Cerebellar cortex (tissue), 1 donor: ENCODE measurements around the gene CDKN2AIP.
"Not testable (repeated sequence)": the region's sequence is repeated elsewhere in the genome, so short reads cannot be mapped to it uniquely, and the experiment has no call there.

ENCODE experiments used
- DNase-seq: peaks from one replicate; pipeline ENCODE4 v3.0.0-alpha.2; 2015; ENCODE audit warnings: low spot score

The CDKN2AIP gene

DNA sequence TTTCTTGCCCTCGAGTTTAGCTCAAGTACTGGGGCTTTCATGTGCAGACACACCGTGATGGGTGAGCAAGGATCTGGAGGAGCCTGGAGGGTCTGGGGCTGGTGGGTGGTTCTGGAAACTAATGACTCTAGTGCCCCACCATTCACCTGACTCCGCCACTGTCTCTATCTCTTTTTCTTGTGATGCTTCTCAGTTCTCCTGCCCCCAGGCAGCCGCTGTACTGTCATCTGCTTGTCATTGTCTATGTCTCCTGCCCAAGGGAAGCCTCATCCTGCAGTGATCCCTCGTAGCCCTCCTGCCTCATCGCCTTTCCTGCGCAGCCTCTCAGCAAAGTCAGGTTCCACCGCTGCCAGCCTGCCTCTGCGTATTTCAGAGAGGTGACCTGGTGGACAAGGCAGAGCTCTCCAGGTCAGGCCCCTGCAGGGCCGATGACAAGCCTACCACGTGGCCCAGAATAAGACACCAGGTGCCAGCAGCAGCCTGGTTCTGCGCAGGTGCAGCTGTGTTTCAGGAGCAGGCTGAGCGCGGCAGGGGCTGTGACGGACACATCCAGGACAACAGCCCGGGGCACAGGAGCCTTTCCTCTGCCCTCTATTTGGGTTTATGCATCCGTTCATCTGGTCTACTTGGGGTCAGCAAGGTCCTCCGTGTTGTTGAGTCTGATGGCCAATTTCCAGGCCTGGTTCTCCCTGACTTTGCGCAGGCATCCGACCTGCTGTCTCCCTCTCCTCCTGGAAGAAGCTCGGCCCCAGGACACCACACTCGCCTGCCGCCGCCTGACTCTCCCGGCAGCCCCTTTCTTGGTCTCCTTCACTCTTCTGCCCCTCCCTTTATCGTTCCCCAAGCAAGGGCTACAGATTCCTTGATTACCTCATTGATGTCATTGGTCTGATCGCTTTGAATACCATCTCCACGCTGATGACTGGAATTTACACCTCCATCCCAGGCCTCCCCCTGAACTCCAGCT lies 30.9 kb upstream of the CDKN2AIP start:
- DNase-seq: no peak

DNA sequence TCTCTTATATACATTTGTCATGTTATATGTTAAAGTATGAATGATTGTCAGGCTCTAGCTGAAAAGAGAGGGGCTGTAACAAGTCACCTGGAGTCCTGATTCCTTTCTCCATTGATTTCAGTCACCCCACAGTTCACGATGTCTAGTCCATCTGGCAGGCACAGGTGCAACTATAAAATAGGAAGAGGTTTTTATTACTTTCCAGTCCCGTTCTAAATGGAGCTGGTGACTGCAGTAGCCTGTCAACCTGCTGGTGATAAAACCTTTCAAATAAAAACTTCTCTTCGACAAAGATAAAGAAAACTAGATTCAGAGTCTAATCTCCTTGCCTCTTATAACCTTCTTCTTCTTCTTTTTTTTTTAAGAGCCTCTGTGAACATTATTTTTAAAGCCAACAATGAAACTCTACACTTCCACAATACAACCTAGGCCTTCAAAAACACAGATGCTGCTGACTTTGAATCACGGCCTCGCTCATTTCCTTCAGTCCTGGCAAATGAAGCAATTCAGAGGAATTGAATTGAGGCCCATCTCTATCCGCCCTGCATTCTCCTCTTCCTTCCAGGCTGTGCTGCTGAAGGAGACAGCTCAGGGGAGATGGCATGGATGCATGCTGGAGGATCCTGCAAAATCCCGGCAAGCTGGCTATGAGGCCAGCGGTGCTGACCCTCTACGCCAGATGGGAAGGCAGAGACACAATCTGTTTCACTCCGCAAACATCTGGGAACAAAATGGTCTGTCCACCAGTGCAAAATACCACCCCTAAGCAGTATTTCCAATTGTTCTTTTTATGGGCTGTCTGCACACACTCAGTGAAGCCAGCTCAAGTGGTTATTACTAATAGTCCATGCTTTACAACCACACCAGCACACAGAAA lies 27.3 kb upstream of the CDKN2AIP start:
- DNase-seq: no peak

DNA sequence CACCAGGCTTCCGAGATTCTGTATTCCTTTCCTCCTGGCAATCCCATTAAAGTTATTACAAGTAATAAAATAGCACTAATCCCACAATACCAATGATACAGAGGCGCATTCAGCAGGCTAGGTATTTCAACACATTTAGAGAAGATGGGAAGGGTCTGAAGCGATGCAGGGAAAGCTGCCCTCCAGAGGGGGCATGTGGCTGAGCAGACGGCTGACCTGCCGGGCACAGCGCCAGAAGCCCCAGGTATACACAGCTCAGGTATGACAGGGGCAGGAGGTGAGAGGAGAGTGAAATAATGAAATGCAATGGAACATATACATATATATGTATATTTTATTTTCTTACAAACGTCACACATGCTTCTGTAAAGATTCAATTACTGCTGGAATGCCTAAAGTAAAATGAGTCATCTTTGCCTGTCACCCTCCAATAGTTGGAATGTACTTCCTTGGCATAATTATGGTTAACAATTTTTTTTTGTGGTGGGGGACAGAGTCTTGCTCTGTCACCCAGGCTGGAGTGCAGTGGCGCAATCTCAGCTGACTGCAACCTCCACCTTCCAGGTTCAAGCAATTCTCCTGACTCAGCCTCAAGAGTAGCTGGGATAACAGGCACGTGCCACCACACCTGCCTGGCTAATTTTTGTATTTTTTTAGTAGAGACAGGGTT lies 21.3 kb upstream of the CDKN2AIP start:
- DNase-seq: no peak

DNA sequence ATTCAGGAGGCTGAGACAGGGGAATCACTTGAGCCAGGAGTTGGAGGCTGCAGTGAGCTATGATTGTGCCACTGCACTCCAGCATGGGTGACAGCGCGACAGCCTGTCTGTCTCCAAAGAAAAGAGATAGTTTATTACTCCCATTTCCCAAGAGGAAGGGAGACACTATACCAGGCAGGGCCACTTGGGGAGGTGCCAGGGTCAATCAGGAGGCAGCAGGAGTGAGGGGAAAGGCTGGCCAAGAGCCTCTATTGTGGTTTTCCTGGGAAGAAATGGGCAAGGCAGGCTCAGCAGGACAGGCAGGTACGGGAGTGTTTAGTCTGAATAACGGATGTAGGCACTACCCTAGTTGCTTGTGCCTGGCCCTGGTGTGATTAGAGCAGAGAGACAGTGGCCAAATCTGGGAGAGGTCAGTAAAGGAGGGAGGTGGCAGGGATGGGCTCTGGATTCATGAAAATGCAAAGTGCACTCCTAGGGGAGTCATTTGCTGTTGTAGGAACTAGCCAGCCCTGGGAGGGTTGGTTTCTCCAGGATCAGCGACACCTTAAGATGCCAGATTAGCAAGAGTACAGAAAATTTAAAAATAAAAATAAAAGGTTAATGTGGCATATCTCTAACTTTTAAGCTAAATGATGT lies 20.2 kb upstream of the CDKN2AIP start:
- DNase-seq: no peak

DNA sequence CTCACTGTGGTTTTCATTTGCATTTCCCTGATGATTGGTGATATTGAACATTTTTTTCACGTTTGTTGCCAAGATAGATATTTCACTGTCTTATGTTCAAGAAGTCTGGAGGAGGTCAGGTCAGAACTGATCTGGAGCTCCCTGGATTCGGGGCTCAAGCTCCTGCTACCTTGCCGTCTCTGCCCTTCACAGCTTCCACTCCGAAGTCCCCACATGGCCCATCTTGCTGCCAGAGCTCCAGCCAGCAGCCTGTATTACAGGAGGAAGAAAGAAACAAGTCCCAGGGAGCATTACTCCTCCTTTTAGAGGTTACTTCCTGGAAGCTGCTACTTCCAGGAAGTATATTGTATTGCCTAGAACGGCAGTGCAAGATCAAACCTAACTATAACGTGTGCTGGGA lies 17.9 kb upstream of the CDKN2AIP start:
- DNase-seq: no peak

DNA sequence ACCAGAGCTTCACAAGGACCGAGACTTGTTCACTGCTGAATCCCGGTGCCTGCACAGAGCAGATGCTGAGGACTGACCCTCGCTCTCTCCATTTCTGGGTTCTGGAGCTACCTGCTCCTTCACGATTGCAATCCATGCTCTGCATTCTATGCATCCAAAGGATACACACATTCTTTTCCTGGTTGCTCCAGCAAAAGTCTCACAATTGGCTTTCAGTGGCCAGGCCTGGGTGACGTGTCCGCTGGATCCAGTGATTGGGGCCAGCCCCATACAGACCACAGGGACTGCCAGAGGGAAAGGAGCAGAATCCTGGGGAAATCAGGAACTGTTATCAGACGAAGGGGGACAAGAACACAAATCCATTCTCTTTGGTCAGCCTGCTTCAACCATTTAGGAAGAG lies 14.9 kb upstream of the CDKN2AIP start:
- DNase-seq: no peak

DNA sequence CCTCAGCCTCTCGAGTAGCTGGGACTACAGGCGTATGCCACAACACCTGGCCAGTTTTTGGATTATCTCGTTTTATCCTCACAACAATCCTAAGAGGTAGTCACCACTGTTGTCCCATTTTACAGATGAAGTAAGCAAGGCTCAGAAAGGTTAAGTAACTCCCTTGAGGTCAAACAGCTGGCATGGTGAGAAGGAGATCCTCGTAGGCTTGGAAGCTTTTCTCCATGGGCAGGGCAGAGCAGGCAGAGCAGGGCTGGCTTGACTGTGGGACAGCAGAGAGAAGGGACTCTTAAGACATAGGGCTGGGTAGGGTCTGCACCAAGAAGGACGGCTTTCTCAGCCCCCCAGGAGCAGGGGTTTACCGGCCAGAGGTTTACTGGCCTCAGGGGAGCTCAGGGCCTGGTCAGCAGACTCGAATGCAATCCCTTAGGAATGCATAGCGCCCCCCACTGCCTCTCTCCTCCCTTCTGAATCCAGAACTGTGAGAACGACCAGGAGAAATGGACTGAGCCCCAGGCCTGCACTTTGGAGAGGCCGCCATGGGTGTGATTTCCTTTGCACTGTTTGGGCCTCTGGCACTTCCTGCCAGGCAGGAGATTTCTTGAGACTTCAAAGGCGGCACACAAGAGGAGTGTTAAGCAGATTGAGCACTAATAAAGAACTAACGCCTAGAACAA lies 14.0 kb upstream of the CDKN2AIP start:
- DNase-seq: no peak

DNA sequence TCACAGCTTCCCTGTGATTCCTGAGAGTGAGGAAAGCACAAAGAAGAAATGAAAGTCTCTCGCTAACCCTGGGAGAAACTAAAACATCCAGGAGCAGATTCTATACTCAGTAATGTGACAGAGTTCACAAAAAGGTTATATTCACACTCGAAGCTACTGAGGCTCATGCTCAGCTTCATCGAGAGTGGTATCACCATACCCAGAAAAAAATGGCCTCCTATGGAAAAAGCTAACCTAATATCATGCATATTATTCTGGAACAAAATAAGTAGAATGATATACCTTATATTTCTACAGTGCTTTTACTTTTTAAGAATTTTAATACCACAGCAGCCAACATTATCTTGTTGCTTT lies 13.5 kb upstream of the CDKN2AIP start:
- DNase-seq: no peak

DNA sequence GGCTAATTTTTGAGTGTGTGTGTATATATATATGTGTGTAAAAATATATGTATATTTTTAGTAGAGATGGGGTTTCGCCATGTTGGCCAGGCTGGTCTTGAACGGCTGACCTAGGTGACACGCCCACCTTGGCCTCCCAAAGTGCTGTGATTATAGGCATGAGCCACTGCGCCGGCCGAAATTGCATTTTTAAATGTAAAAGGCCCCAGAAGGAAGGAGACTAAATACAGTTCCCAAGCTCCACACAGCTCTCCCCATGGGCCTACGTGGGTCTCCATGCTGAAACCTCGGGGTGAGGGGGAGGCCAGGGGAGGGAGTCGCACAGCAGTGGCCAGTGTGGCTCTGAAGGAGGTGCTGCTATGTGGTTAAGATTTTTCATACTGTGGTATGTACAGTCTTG lies 12.8 kb upstream of the CDKN2AIP start:
- DNase-seq: no peak

DNA sequence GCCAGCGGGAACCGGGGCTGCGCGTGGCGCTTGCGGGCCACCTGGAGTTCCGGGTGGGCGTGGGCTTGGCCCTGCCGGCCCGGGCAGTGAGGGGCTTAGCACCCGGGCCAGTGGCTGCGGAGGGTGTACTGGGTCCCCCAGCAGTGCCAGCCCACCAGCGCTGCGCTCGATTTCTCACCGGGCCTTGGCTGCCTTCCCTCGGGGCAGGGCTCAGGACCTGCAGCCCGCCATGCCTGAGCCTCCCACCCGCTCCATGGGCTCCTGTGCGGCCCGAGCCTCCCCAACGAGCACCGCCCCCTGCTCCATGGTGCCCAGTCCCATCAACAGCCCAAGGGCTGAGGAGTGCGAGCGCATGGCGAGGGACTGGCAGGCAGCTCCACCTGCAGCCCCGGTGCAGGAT lies 11.3 kb upstream of the CDKN2AIP start:
- DNase-seq: not testable (repeated sequence)

DNA sequence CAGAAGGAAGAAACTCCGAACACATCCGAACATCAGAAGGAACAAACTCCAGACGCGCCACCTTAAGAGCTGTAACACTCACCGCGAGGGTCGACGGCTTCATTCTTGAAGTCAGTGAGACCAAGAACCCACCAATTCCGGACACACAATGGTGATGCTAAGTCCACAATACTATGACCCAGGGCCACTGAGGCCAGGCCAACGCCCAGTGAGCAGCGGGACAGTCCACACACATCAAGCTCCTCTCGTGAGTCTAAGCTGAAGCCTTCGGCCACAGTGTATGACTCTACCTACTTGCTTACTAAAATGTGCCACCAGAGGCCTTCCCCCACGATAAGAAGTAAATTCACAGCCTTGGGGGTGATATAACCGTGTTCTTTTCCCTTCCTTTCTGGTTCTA lies 10.2 kb upstream of the CDKN2AIP start:
- no peak for DNase-seq

DNA sequence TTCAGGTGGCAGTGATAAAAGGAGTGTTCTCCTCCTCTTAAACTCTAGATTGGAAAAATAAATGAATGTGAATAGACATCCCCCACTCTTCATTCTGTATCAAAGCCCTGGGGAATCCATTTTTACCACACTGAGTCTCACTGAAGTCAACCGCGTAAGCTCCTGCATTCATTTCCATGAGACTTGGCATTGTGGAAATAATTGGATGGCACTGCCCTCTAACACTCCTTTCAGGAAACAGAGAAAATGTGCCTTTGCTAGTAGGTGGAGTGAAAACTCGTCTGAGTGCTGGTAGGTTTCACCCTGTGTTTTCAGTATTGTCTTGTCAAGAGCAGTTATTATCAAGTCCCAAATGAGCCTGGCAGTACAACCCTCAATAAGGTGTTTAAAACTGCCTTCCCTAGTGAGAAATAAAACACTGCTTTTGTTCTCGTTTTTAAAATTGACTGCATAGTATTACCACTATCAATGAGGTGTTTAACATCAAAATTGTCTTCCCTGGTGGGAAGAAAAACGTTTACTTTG lies 9.7 kb upstream of the CDKN2AIP start:
- DNase-seq: no peak

DNA sequence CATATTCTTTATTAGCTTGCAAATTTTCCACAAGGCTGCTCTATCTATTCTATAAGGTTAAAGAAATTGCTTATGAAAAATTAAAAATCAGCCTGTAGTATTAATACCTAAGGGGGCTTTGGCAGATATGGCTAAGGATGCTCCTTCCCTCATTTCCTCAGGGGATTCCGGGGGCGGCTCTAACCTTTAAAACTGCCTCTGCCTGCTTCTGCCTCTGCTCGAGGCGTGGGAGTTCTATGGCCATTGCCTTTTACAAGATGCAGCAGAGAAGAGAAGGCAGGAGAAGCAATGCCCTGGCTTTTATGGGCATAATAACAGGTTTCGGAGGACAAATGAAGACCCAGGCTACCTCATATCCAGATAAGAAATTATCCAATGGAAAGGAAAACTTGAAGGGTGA lies 8.6 kb upstream of the CDKN2AIP start:
- DNase-seq: no peak

DNA sequence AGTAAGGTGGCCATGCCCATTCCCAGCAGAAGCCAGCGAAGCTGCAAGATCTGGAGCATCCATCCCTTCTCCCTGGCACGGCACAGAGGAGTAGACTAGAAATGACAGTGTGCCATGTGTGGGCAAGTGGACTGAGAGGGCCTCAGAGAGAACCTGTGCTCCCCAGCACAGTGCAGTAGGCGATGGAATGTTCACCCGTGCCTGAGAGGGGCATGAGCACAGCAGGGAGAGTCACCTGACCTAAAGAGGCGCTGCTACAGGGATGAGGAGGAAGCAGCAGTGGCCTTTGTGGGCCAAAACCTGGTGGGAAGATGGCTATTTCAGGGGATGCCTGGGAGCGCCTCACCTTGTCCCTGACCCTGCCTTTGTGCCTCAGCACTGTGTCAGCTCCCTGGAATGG lies 8.0 kb upstream of the CDKN2AIP start:
- DNase-seq: no peak

DNA sequence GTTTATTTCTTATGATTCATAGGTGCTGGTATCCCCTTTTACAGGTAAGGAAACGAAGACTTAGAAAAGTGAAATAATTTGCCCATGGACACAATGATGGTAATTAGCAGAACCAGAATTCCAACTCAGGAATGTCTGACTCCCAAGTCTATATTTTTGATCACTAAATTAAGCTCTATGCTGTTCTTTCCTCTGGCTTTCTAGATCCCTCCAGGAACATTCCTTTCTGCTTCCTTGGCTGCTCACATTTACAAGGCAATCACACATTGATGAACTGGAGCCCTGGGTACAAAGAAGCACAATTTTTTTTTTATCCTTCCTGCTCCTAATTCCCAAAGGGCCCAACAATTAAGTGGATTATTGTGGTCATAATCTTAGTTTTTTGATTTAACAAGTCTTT lies 7.0 kb upstream of the CDKN2AIP start:
- no peak for DNase-seq

DNA sequence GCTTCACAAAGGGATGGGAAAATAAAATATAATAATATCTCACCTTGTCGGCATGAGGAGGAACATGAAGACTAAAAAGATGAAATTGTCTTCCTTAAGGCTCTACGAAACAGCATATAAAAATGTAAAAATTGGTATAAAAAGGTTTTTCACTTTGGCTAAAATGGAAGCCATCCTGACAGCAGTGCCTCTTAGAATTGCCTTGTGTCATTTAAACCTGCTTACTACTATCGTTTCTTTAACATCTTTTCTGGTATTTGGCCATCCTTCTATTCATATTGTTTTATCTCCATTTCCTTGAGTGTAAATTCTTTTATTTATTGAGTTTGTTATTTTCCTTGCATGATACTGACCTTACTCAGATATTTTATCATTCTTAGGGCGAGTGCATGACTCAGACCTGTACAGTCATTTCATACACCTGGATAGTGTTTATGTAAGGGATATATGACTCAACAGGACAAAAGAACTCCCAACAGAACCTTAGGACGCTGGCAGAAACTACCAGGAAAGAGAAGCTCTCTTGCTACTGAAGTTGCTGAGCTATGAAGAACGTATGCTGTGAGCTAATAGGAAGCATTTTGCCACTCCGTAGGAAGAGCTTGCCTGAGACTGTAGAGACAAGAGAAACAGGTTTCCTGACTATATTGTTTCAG lies 5.8 kb upstream of the CDKN2AIP start:
- no peak for DNase-seq

DNA sequence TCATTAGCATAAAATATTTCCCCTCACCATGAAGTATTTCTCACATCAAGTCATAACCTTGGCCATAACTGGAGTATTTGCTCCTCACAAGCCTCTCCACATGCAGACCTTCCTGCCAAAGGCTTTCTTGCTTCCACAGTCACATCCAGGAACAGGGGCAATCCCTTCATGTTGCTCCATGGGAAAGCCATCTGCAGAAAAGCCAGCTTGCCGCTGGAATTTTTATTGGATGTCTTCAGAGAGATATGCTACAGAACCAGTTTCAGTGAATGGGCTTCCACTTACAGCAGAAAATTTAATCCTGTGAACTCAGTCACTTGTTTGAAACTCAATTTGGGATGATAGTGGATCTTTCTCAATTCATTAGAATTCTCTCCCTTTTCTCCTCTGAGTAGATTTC lies 3.2 kb upstream of the CDKN2AIP start:
- no peak for DNase-seq

DNA sequence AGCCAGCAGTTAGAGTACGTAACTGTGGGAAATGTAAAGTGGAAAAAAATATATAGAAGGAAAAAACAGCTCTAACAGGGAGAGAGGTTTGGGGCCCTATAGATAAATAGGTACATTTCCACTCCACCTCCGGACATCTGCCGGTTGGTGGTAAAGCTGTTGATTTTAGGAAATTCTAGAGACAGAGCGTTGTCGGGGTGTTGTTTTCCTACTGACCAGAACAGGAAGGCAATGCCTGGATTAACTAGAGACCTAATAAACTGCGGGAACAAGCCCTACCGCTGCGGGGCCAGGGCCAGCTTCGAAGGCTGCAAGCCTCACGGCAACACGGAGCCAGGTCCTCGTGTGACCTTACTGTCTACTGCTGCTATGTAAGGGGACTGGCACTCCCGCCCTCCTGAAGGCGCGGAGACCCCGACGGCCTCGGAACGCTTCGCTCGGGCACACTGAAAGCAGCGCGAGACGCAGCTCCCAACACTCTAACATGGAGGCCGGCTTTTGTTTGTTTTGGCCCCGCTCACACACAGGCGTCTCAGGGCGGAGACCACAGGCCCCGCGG lies 702 bp upstream of the CDKN2AIP start:
- peak; percentile 64 for DNase-seq

DNA sequence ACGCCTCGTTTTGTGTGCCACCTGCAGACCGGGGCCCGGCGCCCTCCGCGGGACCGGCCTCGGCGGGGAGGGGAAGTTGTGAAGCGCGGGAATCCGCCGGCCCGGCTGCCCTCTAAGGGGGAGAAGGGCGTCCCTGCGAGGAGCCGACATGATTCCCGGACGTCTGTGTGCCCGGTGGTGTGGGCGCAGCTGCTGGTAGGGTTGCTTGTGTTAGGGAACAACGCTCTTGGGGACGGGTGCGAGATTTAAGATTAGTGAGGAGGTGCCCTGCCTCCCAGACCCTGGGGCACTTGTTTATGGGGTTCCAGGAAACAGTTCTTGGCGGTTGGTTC lies 627 bp downstream of the CDKN2AIP start:
- no peak for DNase-seq

DNA sequence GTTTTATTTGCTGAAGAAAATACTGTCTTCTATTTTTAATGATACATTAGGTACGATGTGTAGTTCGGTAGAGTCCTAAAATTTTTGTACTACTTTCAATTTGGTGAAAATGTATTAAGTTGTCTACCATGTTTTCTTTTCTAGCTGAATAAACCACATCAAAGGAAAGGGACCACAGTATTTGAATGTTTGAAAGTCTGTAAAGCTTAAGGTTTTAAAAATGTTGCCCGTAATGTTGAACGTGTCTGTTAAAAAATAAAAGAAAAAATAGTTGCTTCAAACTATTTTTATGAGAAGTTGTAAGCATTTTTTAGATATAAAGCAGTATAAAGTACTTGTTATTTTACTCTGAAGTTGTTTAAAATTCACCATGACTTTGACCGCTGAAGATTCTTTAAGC lies 3.2 kb downstream of the CDKN2AIP start:
- no peak for DNase-seq

DNA sequence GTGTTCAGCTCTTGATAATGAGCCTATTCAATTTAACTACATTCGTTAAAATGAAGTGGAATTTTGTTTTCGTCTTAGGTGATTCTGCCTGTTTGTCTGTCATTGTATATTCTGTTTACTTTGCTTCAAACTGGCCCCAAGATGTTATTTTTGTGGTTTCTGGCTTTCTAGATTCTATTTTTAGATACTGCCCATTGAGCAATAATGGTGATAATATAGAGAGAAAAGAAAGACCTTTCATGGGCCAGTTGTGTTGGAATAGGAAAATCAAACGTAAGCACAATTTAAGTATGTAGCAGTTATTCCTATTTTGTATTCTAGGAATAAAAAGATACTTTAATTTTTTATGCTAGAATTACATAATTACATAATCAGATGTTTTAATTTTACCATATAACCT lies 4.0 kb downstream of the CDKN2AIP start:
- no peak for DNase-seq
